PFSK-1 (cell line): ENCODE results near the gene RIPOR2.

ENCODE experiments used
- FOXP2 ChIP-seq: optimal IDR thresholded peaks from 2 replicates; pipeline ENCODE3; 2011; ENCODE audit warnings: borderline replicate concordance, control low read depth, inconsistent platforms; ENCODE audit not compliant: insufficient read depth; ENCODE audit errors: extremely low read length, extremely low read depth
- POLR2AphosphoS5 ChIP-seq: IDR thresholded peaks from 2 replicates; pipeline ENCODE4 v1.6.1; 2012; ENCODE audit warnings: low read depth, mild to moderate bottlenecking, control low read depth, low read length, moderate library complexity
- SIN3A ChIP-seq: IDR thresholded peaks from 2 replicates; pipeline ENCODE4 v1.6.1; 2012; ENCODE audit warnings: mild to moderate bottlenecking, low read length, moderate library complexity, borderline replicate concordance; ENCODE audit not compliant: insufficient read depth
- TAF1 ChIP-seq: IDR thresholded peaks from 2 replicates; pipeline ENCODE4 v1.6.1; 2012; ENCODE audit warnings: low read length, control low read depth, borderline replicate concordance; ENCODE audit not compliant: insufficient read depth
- TF ChIP-seq, protein P1 (sequence below), 2 experiments: IDR thresholded peaks; 2 replicates each; pipeline versions ENCODE4 v1.6.1 to v1.8.0; 2011 to 2012; ENCODE audit warnings: low read depth in 2 of 2, low read length in 2 of 2, control low read depth in 1 of 2, inconsistent platforms in 1 of 2, mild to moderate bottlenecking in 1 of 2, moderate library complexity in 1 of 2; ENCODE audit not compliant: insufficient read depth in 1 of 2

Gene RIPOR2

DNA sequence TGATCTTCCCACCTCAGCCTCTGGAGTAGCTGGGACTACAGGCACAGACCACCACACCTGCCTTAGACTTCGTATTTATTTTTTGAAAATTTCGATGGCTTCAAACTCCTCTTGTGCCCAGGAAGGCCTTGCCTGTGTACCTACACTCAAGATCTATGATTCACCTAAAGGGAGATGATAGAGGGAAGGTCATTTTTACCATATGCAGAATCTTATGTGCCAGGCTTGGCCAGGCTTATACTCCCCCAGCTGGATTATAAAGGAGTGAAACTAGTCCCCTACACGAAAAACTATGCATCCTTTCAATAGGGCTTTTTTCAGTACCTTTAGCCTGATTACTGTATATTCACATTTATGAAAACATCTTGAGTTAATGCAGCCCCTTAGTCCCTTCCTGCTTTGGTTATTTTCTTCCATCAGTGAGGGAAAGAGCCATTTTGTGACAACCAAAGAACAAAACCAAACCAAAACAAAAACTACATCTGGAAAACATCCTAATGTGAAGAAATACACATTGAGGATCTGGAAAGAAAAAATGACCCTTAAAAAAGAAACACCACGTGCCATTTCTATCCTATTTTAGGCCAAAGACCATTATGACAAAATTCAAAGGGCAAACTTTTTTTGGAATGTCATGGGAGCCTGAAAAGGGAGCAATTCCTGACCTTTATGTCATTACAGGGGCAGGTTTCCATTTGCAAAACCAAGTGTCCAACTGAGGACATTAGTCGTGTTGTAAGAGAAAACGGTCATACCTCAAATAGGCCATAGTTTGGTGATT lies 34.7 kb downstream of the RIPOR2 start:
- TF ChIP-seq FOXP2 (no peak), SIN3A (no peak), TAF1 (no peak), POLR2AphosphoS5 (no peak)
- TF ChIP-seq, protein P1, sequence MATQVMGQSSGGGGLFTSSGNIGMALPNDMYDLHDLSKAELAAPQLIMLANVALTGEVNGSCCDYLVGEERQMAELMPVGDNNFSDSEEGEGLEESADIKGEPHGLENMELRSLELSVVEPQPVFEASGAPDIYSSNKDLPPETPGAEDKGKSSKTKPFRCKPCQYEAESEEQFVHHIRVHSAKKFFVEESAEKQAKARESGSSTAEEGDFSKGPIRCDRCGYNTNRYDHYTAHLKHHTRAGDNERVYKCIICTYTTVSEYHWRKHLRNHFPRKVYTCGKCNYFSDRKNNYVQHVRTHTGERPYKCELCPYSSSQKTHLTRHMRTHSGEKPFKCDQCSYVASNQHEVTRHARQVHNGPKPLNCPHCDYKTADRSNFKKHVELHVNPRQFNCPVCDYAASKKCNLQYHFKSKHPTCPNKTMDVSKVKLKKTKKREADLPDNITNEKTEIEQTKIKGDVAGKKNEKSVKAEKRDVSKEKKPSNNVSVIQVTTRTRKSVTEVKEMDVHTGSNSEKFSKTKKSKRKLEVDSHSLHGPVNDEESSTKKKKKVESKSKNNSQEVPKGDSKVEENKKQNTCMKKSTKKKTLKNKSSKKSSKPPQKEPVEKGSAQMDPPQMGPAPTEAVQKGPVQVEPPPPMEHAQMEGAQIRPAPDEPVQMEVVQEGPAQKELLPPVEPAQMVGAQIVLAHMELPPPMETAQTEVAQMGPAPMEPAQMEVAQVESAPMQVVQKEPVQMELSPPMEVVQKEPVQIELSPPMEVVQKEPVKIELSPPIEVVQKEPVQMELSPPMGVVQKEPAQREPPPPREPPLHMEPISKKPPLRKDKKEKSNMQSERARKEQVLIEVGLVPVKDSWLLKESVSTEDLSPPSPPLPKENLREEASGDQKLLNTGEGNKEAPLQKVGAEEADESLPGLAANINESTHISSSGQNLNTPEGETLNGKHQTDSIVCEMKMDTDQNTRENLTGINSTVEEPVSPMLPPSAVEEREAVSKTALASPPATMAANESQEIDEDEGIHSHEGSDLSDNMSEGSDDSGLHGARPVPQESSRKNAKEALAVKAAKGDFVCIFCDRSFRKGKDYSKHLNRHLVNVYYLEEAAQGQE (IDR thresholded peaks at IDR 0.05; ENCODE audit: insufficient read depth in 1 of 2, low read depth in 2 of 2, low read length in 2 of 2): no peak

DNA sequence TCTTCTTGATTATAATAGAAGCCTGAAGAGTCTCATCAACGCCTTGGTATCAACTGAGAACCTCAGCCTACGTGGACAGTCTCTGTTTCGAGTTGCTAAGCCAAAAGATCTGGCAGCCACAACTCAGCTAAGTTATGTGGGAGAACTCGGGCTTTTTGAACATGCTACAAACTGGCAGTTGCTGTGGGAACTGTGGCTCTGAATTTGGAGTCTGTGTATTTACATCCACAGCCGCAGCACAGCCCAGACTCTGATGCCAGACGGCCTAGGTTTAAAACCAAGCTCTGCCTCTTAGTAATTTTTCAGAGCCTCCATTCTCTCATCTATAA lies 35.8 kb downstream of the RIPOR2 start:
- TF ChIP-seq, protein P1 (IDR thresholded peaks at IDR 0.05; ENCODE audit: insufficient read depth in 1 of 2, low read depth in 2 of 2, low read length in 2 of 2): no peak
- no peak for TF ChIP-seq FOXP2
- no peak for TF ChIP-seq POLR2AphosphoS5
- no peak for TF ChIP-seq TAF1
- TF ChIP-seq SIN3A: no peak

DNA sequence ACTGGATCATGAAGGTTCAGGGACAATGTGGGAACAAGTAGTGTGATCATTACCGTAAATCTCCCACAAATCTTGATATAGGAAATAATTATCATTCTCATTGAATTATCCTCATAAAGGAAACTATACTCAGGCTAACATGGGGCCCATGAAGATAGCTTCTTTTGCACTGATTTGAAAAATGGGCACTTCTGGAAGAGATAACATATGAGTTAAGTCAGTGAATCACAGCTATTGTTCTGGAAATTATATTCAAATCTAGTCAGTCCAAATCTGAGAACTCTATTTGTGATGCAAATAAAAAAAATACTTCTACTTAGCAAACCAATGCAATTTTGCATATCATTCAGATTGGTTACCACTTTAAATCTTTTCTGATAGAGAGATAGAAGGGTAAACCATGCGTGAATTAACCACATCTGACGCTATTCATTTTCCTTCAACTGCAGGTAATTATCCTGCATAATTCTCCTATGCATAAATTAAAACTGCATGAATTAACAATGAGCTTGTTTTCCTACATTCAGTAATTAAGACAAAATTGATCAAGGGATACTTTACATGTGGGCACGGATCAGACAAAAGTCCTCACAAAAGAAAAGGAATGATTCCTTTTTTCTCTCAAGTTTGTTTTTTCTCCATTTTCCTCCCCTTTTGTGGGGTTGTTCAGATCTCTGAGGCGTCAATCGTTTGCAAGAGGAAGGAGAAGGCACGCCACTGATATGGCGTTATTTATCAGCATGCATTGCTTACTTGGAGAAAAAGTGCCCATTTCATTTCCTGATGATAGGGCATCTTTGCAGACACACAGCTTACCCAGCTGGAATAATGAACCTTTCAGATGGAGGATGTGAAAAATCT lies 36.4 kb downstream of the RIPOR2 start:
- no peak for TF ChIP-seq SIN3A
- no peak for TF ChIP-seq TAF1
- no peak for TF ChIP-seq POLR2AphosphoS5
- TF ChIP-seq, protein P1 (IDR thresholded peaks at IDR 0.05; ENCODE audit: insufficient read depth in 1 of 2, low read depth in 2 of 2, low read length in 2 of 2): no peak
- TF ChIP-seq FOXP2: no peak

DNA sequence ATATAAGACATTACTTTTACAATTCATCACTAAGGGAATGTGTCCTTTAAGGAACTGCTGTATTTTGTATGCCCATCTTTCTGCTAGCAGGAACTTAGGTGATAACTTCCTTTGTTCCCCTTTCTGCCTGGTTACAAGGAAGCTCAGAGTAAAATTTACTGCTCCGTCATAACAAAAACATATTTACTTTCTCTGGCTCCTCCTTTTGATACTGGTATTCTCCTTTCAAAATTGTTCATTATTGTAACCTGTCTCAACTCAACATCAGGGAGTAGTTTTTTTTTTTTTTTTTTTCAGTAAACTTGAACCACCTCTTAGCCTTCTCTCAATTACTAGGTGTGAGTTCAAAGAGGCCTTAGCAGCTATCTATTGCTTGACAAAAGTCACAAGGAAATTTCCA lies 37.1 kb downstream of the RIPOR2 start:
- TF ChIP-seq, protein P1 (IDR thresholded peaks at IDR 0.05; ENCODE audit: insufficient read depth in 1 of 2, low read depth in 2 of 2, low read length in 2 of 2): no peak
- TF ChIP-seq FOXP2 (no peak), SIN3A (no peak), TAF1 (no peak), POLR2AphosphoS5 (no peak)
